ENCODE data around the gene PPFIA3. TPM values are rescaled to one million over a fixed set of nuclear protein-coding genes. Genes with fewer than 3 reads are reported as not detected.

Gene PPFIA3
- total and polyA plus RNA-seq, 2 donors (not counting 1 experiment from before 2014, with no cell fraction given), result 0.62 to 1.3 TPM

DNA sequence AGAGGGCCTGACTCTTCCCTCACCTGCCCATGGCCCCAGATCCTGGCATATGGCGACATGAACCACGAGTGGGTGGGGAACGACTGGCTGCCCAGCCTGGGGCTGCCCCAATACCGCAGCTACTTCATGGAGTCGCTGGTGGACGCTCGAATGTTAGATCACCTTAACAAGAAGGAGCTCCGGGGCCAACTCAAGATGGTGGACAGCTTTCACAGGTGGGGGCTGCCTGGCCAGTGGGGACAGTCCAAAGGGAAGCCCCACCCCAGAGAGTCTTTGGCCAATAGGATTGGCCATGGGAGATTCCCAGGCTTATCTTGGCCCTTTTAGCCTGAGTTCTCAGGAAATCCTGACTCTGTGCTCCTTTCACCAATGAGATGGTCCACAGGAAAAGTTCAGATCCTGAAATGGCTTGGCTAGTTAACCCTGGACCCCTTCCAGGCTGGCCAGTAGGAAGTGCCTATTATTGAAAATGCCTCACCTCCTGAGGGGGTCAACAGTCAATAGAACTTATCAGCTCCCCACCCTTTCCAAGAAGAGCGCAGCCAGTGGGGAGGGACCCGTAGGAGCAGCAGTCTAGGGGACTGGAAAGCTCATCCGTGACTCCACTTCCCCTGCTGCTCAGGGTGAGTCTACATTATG is 28.8 kb downstream of the PPFIA3 start:
- H3K36me3 ChIP-seq (ENCODE audit: control insufficient read depth, insufficient read depth, low read length), result no peaks in the 10 kb centered on the region
- no peak overlapping the region for H3K4me2 ChIP-seq (ENCODE audit: extremely low read depth, insufficient read depth, low read length)
- TF ChIP-seq, protein P1, sequence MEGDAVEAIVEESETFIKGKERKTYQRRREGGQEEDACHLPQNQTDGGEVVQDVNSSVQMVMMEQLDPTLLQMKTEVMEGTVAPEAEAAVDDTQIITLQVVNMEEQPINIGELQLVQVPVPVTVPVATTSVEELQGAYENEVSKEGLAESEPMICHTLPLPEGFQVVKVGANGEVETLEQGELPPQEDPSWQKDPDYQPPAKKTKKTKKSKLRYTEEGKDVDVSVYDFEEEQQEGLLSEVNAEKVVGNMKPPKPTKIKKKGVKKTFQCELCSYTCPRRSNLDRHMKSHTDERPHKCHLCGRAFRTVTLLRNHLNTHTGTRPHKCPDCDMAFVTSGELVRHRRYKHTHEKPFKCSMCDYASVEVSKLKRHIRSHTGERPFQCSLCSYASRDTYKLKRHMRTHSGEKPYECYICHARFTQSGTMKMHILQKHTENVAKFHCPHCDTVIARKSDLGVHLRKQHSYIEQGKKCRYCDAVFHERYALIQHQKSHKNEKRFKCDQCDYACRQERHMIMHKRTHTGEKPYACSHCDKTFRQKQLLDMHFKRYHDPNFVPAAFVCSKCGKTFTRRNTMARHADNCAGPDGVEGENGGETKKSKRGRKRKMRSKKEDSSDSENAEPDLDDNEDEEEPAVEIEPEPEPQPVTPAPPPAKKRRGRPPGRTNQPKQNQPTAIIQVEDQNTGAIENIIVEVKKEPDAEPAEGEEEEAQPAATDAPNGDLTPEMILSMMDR (conservative IDR thresholded peaks at IDR 0.05 in 1 of 2, IDR thresholded peaks at IDR 0.05 in 1 of 2; ENCODE audit: low read depth in 1 of 2, low read length in 2 of 2), result no peak
- no peak for TF ChIP-seq EZH2 (IDR thresholded peaks at IDR 0.05; ENCODE audit: low read length, missing control alignments)
- H3K4me3 ChIP-seq (replicated peaks in 1 of 4; ENCODE audit: control extremely low read depth in 1 of 4, insufficient read depth in 1 of 4, low read depth in 3 of 4, low read length in 4 of 4), result no peak overlapping the region
- no peaks in the 10 kb centered on the region for H4K20me1 ChIP-seq (ENCODE audit: control insufficient read depth, extremely low read depth, insufficient read depth, low read length)
- DNase-seq (ENCODE audit: low read depth in 2 of 2), result no peak
- no peaks in the 10 kb centered on the region for H3K9me3 ChIP-seq (ENCODE audit: control insufficient read depth, insufficient read depth, low read depth, low read length)
- H3K9ac ChIP-seq (ENCODE audit: insufficient read depth, low read length), result no peak overlapping the region
- H3K4me1 ChIP-seq (ENCODE audit: control insufficient read depth, extremely low read depth, insufficient read depth, low read length), result peaks cover 8% of the 10 kb centered on the region
- no peaks in the 10 kb centered on the region for H3K79me2 ChIP-seq (ENCODE audit: control insufficient read depth, insufficient read depth, low read length)
- H3K27me3 ChIP-seq (ENCODE audit: control insufficient read depth, insufficient read depth, low read length), result peaks cover 4% of the 10 kb centered on the region
- H2AFZ ChIP-seq (ENCODE audit: low read length), result no peak overlapping the region
- H3K27ac ChIP-seq (ENCODE audit: insufficient read depth, low read length), result no peak overlapping the region

DNA sequence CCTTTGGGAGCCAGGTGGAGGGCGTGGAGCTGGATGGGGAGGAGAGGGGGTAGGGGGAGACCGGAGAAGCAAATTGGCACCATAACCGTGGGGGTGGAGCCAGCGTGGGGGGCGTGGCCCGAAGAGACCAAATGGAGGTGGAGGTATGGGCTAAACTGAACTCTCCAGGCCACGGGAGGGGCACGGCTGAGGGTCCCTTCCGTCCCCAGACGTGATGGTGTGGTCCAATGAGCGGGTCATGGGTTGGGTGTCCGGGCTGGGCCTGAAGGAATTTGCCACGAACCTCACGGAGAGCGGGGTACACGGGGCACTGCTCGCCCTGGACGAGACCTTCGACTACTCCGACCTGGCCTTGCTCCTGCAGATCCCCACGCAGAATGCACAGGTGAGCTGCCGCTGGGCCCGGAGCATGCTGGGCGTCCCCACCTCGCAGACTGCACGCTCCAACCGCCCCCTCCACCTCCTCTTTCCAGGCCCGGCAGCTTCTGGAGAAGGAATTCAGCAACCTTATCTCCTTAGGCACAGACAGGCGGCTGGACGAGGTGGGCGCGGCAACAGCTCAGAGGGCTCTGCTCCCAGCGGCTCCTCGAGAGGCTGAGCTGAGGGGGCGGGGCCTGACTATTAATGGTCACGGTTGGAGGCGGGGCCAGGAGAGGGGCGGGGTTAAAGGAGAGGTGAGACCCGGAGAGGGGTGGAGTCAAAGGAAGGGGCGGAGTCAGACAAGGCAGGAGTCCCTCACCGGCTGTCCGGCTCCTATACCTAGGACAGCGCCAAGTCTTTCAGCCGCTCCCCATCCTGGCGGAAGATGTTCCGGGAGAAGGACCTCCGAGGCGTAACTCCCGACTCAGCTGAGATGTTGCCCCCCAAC is 29.7 kb downstream of the PPFIA3 start:
- Histone ChIP-seq H3K9ac (ENCODE audit: insufficient read depth, low read length) (no peak overlapping the region), H3K4me1 (ENCODE audit: control insufficient read depth, extremely low read depth, insufficient read depth, low read length) (peaks cover 8% of the 10 kb centered on the region), H3K9me3 (ENCODE audit: control insufficient read depth, insufficient read depth, low read depth, low read length) (no peaks in the 10 kb centered on the region), H3K4me3 (replicated peaks in 1 of 4; ENCODE audit: control extremely low read depth in 1 of 4, insufficient read depth in 1 of 4, low read depth in 3 of 4, low read length in 4 of 4) (peak overlapping the region; percentile 66 to 80 (median 71)), H3K27ac (ENCODE audit: insufficient read depth, low read length) (no peak overlapping the region), H3K4me2 (ENCODE audit: extremely low read depth, insufficient read depth, low read length) (peak overlapping the region; percentile 92), H3K79me2 (ENCODE audit: control insufficient read depth, insufficient read depth, low read length) (no peaks in the 10 kb centered on the region), H2AFZ (ENCODE audit: low read length) (peak overlapping the region; percentile 89), H4K20me1 (ENCODE audit: control insufficient read depth, extremely low read depth, insufficient read depth, low read length) (no peaks in the 10 kb centered on the region), H3K27me3 (ENCODE audit: control insufficient read depth, insufficient read depth, low read length) (peaks cover 4% of the 10 kb centered on the region), H3K36me3 (ENCODE audit: control insufficient read depth, insufficient read depth, low read length) (no peaks in the 10 kb centered on the region)
- peak; percentile 83 to 89 for DNase-seq (ENCODE audit: low read depth in 2 of 2)
- no peak for TF ChIP-seq EZH2 (IDR thresholded peaks at IDR 0.05; ENCODE audit: low read length, missing control alignments)
- TF ChIP-seq, protein P1 (conservative IDR thresholded peaks at IDR 0.05 in 1 of 2, IDR thresholded peaks at IDR 0.05 in 1 of 2; ENCODE audit: low read depth in 1 of 2, low read length in 2 of 2), result no peak

DNA sequence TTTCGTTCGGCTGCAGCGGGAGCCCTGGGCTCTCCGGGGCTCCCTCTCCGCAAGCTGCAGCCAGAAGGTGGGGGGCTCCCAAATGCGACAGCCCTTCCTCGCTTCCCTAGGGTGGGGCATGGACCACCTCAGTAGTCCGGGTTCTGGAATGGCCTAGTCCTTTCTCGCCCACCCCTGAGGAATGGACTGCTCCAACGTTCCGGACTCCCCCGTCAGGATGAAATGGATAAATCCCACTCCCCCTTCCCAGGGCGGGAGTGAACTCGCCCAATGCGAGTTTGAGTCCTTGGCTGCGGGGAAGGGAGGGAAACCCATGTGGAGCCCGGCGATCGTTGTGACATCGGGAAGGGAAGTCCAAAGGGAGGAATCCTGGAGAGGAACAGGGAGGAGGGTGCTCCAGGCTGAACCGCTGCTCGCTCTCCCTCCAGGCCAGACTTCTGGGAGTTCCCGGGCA is 30.3 kb downstream of the PPFIA3 start:
- peak overlapping the region; percentile 63 for H3K9ac ChIP-seq (ENCODE audit: insufficient read depth, low read length)
- no peaks in the 10 kb centered on the region for H3K9me3 ChIP-seq (ENCODE audit: control insufficient read depth, insufficient read depth, low read depth, low read length)
- no peaks in the 10 kb centered on the region for H3K36me3 ChIP-seq (ENCODE audit: control insufficient read depth, insufficient read depth, low read length)
- TF ChIP-seq, protein P1 (conservative IDR thresholded peaks at IDR 0.05 in 1 of 2, IDR thresholded peaks at IDR 0.05 in 1 of 2; ENCODE audit: low read depth in 1 of 2, low read length in 2 of 2), result no peak
- H4K20me1 ChIP-seq (ENCODE audit: control insufficient read depth, extremely low read depth, insufficient read depth, low read length), result no peaks in the 10 kb centered on the region
- H3K79me2 ChIP-seq (ENCODE audit: control insufficient read depth, insufficient read depth, low read length), result no peaks in the 10 kb centered on the region
- H2AFZ ChIP-seq (ENCODE audit: low read length), result peak overlapping the region; percentile 89
- peaks cover 4% of the 10 kb centered on the region for H3K27me3 ChIP-seq (ENCODE audit: control insufficient read depth, insufficient read depth, low read length)
- H3K4me3 ChIP-seq (replicated peaks in 1 of 4; ENCODE audit: control extremely low read depth in 1 of 4, insufficient read depth in 1 of 4, low read depth in 3 of 4, low read length in 4 of 4), result peak overlapping the region; percentile 66 to 80 (median 71)
- H3K27ac ChIP-seq (ENCODE audit: insufficient read depth, low read length), result peak overlapping the region; percentile 22
- peak overlapping the region; percentile 92 for H3K4me2 ChIP-seq (ENCODE audit: extremely low read depth, insufficient read depth, low read length)
- peaks cover 8% of the 10 kb centered on the region for H3K4me1 ChIP-seq (ENCODE audit: control insufficient read depth, extremely low read depth, insufficient read depth, low read length)
- peak; percentile 82 to 87 for DNase-seq (ENCODE audit: low read depth in 2 of 2)

Measured in fibroblast of lung (primary cell).